HG02588 (cell line): ENCODE results near the gene EML4.

Source experiments
- ATAC-seq: cut with Tn5 transposase; IDR thresholded peaks from one replicate; pipeline ENCODE4 v1.9.1; 2021; ENCODE audit warnings: mild to moderate bottlenecking, moderate library complexity; ENCODE audit not compliant: unreplicated experiment

Gene EML4

GRCh38 chr2:42298132-42298531 is 129.0 kb downstream of the EML4 start:
- no peak for ATAC-seq

- ATAC-seq, result no peak
Observed at GRCh38 chr2:42298996-42299754, 130.0 kb downstream of the EML4 start.

GRCh38 chr2:42300527-42300926 is 131.4 kb downstream of the EML4 start:
- ATAC-seq, result no peak

- no peak for ATAC-seq
Observed at GRCh38 chr2:42303252-42303651, 134.1 kb downstream of the EML4 start.

- ATAC-seq, result no peak
Observed at GRCh38 chr2:42304059-42304713, 135.0 kb downstream of the EML4 start.

- no peak for ATAC-seq
Observed at GRCh38 chr2:42307180-42307579, 138.0 kb downstream of the EML4 start.

GRCh38 chr2:42309366-42309765 is 140.2 kb downstream of the EML4 start:
- ATAC-seq, result no peak

- no peak for ATAC-seq
Observed at GRCh38 chr2:42310007-42310515, 140.9 kb downstream of the EML4 start.

GRCh38 chr2:42312106-42312505 is 143.0 kb downstream of the EML4 start:
- no peak for ATAC-seq

GRCh38 chr2:42314892-42315468 is 145.8 kb downstream of the EML4 start:
- no peak for ATAC-seq

- no peak for ATAC-seq
Observed at GRCh38 chr2:42315844-42316470, 146.8 kb downstream of the EML4 start.

GRCh38 chr2:42316910-42317309 is 147.8 kb downstream of the EML4 start:
- ATAC-seq, result no peak

GRCh38 chr2:42317486-42317885 is 148.3 kb downstream of the EML4 start:
- no peak for ATAC-seq

- no peak for ATAC-seq
Observed at GRCh38 chr2:42317945-42318344, 148.8 kb downstream of the EML4 start.

GRCh38 chr2:42319265-42319664 is 150.1 kb downstream of the EML4 start:
- ATAC-seq, result no peak

- ATAC-seq, result no peak
Observed at GRCh38 chr2:42321452-42322064, 152.4 kb downstream of the EML4 start.

- no peak for ATAC-seq
Observed at GRCh38 chr2:42324244-42324643, 155.1 kb downstream of the EML4 start.

- no peak for ATAC-seq
Observed at GRCh38 chr2:42324949-42325348, 155.8 kb downstream of the EML4 start.

- ATAC-seq, result no peak
Observed at GRCh38 chr2:42325609-42326008, 156.5 kb downstream of the EML4 start.

- no peak for ATAC-seq
Observed at GRCh38 chr2:42327125-42327524, 158.0 kb downstream of the EML4 start.
